ENCODE measurements around the gene CFAP107.

Gene CFAP107

GRCh38 chr1:12745126-12745991 is 641 bp upstream of the CFAP107 start:
- no peak for DNase-seq

- no peak for DNase-seq
These were observed 2.9 kb downstream of the CFAP107 start for GRCh38 chr1:12748778-12749355.

GRCh38 chr1:12754738-12755137 is 8.7 kb downstream of the CFAP107 start:
- DNase-seq, result no peak

- no peak for DNase-seq
These were observed 10.3 kb downstream of the CFAP107 start for GRCh38 chr1:12756273-12756672.

GRCh38 chr1:12756768-12757413 is 10.9 kb downstream of the CFAP107 start:
- no peak for DNase-seq

GRCh38 chr1:12757836-12758235 is 11.8 kb downstream of the CFAP107 start:
- DNase-seq, result no peak

GRCh38 chr1:12760256-12760795 is 14.3 kb downstream of the CFAP107 start:
- DNase-seq, result no peak

GRCh38 chr1:12761781-12762180 is 15.8 kb downstream of the CFAP107 start:
- DNase-seq, result no peak

- no peak for DNase-seq
These were observed 16.8 kb downstream of the CFAP107 start for GRCh38 chr1:12762766-12763165.

GRCh38 chr1:12763479-12763878 is 17.5 kb downstream of the CFAP107 start:
- DNase-seq, result no peak

- no peak for DNase-seq
These were observed 18.0 kb downstream of the CFAP107 start for GRCh38 chr1:12764016-12764415.

- no peak for DNase-seq
These were observed 23.0 kb downstream of the CFAP107 start for GRCh38 chr1:12769031-12769430.

- no peak for DNase-seq
These were observed 24.0 kb downstream of the CFAP107 start for GRCh38 chr1:12769976-12770505.

GRCh38 chr1:12770620-12771019 is 24.6 kb downstream of the CFAP107 start:
- DNase-seq, result no peak

- no peak for DNase-seq
These were observed 25.2 kb downstream of the CFAP107 start for GRCh38 chr1:12771186-12771585.

GRCh38 chr1:12772520-12772919 is 26.5 kb downstream of the CFAP107 start:
- DNase-seq, result no peak

- DNase-seq, result no peak
These were observed 27.4 kb downstream of the CFAP107 start, which contains the start of gene PRAMEF12 for GRCh38 chr1:12773438-12773837. TSS of gene PRAMEF12 (plus strand) at chr1:12773738. CDS start at chr1:12774868, 1,130 bp downstream.

- no peak for DNase-seq
These were observed 28.9 kb downstream of the CFAP107 start for GRCh38 chr1:12774801-12775345.

- DNase-seq, result no peak
These were observed 29.4 kb downstream of the CFAP107 start for GRCh38 chr1:12775443-12775842.

GRCh38 chr1:12776801-12777557 is 31.0 kb downstream of the CFAP107 start:
- DNase-seq, result no peak

GRCh38 chr1:12778061-12778460 is 32.1 kb downstream of the CFAP107 start:
- DNase-seq, result no peak

GRCh38 chr1:12778907-12779306 is 32.9 kb downstream of the CFAP107 start:
- no peak for DNase-seq
